ENCODE results near the gene STX12. TPM values are rescaled to one million over a fixed set of nuclear protein-coding genes. Genes with fewer than 3 reads are reported as not detected.
A peak's percentile ranks its signal among the peaks of the same experiment; 100 is the strongest.
"Not testable (repeated sequence)": the region's sequence is repeated elsewhere in the genome, so short reads cannot be mapped to it uniquely, and the experiment has no call there.

Gene STX12
- total RNA-seq, 6 donors from 2014 or later = 47.1 to 107 (median 88.2) TPM

DNA sequence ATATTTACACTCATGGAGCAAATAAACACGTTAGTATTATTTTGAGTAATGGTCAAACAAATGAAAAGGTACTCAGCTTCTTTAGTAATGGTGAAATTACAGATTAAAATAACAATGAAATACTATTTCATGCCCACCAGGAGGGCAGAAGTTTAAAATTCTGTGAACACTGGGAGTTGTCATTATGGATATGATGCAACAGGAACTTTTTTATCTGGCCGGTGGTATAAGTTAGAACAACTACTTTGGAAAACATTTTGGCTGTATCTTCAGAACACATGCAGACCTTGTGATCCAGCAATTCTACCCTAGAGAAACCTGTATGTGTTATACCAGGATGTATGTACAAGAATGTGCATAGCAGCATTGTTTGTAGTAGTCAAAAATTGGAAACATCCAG, 34.4 kb downstream of the STX12 start:
- H3K27me3 ChIP-seq = no peaks in the 10 kb centered on the region
- H3K4me3 ChIP-seq = no peak overlapping the region
- H3K9me3 ChIP-seq = no peaks in the 10 kb centered on the region
- no peak overlapping the region for H3K27ac ChIP-seq
- peaks cover 2 to 84% (median 38%) of the 10 kb centered on the region in 4 donors for H3K36me3 ChIP-seq
- H3K4me1 ChIP-seq = no peaks in the 10 kb centered on the region
- WGBS, 2 donors = 75 to 82% methylated on average over 2 of the region's 2 CpGs
- TF ChIP-seq POLR2AphosphoS5 (IDR thresholded peaks at IDR 0.05) = no peak
- TF ChIP-seq CTCF (IDR thresholded peaks at IDR 0.05) = no peak
- TF ChIP-seq EP300 (IDR thresholded peaks at IDR 0.05) = no peak
- DNase-seq (no peak), ATAC-seq (ENCODE audit: low FRiP score in 2 of 2) (no peak)

GRCh38 chr1:27808131-27808530, 35.1 kb downstream of the STX12 start:
- not testable (repeated sequence) for H3K27ac ChIP-seq; H3K27me3 ChIP-seq; H3K4me1 ChIP-seq; H3K9me3 ChIP-seq; DNase-seq; H3K4me3 ChIP-seq; ATAC-seq (ENCODE audit: low FRiP score in 2 of 2)
- WGBS, 2 donors = 93 to 95% methylated on average over 3 of the region's 3 CpGs
- peaks cover 0 to 84% (median 38%) of the 10 kb centered on the region in 4 donors for H3K36me3 ChIP-seq

GRCh38 chr1:27809883-27810282, 36.9 kb downstream of the STX12 start:
- no peak for ATAC-seq (ENCODE audit: low FRiP score in 2 of 2)
- TF ChIP-seq POLR2AphosphoS5 (IDR thresholded peaks at IDR 0.05) (no peak), POLR2A (IDR thresholded peaks at IDR 0.05) (no peak), EP300 (IDR thresholded peaks at IDR 0.05) (no peak), CTCF (IDR thresholded peaks at IDR 0.05) (no peak)
- 91 to 96% methylated on average over 1 of the region's 1 CpG for WGBS, 2 donors
- Histone ChIP-seq H3K4me1 (no peaks in the 10 kb centered on the region), H3K27ac (no peak overlapping the region), H3K27me3 (no peaks in the 10 kb centered on the region), H3K9me3 (no peaks in the 10 kb centered on the region), H3K4me3 (no peak overlapping the region), H3K36me3 (peaks cover under 1 to 84% (median 35%) of the 10 kb centered on the region in 4 donors)
- no peak for DNase-seq

- no peaks in the 10 kb centered on the region for H3K27me3 ChIP-seq
- H3K4me1 ChIP-seq = no peaks in the 10 kb centered on the region
- no peaks in the 10 kb centered on the region for H3K9me3 ChIP-seq
- H3K27ac ChIP-seq = no peak overlapping the region
- DNase-seq (no peak), ATAC-seq (ENCODE audit: low FRiP score in 2 of 2) (no peak)
- no peak overlapping the region for H3K4me3 ChIP-seq
- H3K36me3 ChIP-seq = peaks cover 5 to 81% (median 46%) of the 10 kb centered on the region in 4 donors
- TF ChIP-seq EP300 (IDR thresholded peaks at IDR 0.05) (no peak), POLR2AphosphoS5 (IDR thresholded peaks at IDR 0.05) (no peak), POLR2A (IDR thresholded peaks at IDR 0.05) (no peak), CTCF (IDR thresholded peaks at IDR 0.05) (no peak)
- 91% methylated on average over 6 of the region's 6 CpGs for WGBS, 2 donors
Observed at GRCh38 chr1:27811741-27812500, 38.9 kb downstream of the STX12 start.

GRCh38 chr1:27816921-27817630, 44.1 kb downstream of the STX12 start:
- peak overlapping the region in 2 of 4 donors; percentile 42 to 53 for H3K27ac ChIP-seq
- TF ChIP-seq CTCF (IDR thresholded peaks at IDR 0.05) (no peak), EP300 (IDR thresholded peaks at IDR 0.05) (no peak), POLR2AphosphoS5 (IDR thresholded peaks at IDR 0.05) (no peak), POLR2A (IDR thresholded peaks at IDR 0.05) (no peak)
- WGBS, 2 donors = 49 to 75% methylated on average over 2 of the region's 2 CpGs
- H3K36me3 ChIP-seq = peaks cover 26 to 93% (median 80%) of the 10 kb centered on the region in 4 donors
- H3K27me3 ChIP-seq = no peaks in the 10 kb centered on the region
- H3K4me1 ChIP-seq = no peaks in the 10 kb centered on the region
- DNase-seq = no peak
- H3K9me3 ChIP-seq = no peaks in the 10 kb centered on the region
- peak; percentile 53 to 66 for ATAC-seq (ENCODE audit: low FRiP score in 2 of 2)
- no peak overlapping the region for H3K4me3 ChIP-seq
